Esophagus squamous epithelium (tissue), 5 donors: ENCODE results near the gene ATP2B2. TPM values are rescaled to one million over a fixed set of nuclear protein-coding genes. Genes with fewer than 3 reads are reported as not detected.

Experiments used
- DNase-seq: peaks from one replicate; lab custom pipeline; 2025; lab: John Stamatoyannopoulos, UW
- H3K27ac ChIP-seq, 4 donors: fragments of 200-600 bp; sonication (generic); one replicate each; pipeline ENCODE4 v1.5.1; 2016 to 2019; ENCODE audit warnings: mild to moderate bottlenecking in 1 of 4
- H3K27me3 ChIP-seq, 4 donors: fragments of 200-600 bp; sonication (generic); 1 replicate in 3 of 4; 2 replicates in 1 of 4; pipeline versions ENCODE4 v1.5.1 to v1.6.0; 2017 to 2021; ENCODE audit warnings: antibody characterized with exemption in 1 of 4
- H3K36me3 ChIP-seq, 3 donors: fragments of 200-600 bp; sonication (generic); one replicate each; pipeline ENCODE4 v1.5.1; 2016 to 2019
- H3K4me1 ChIP-seq, 3 donors: fragments of 200-600 bp; sonication (generic); one replicate each; pipeline ENCODE4 v1.5.1; 2017 to 2019
- H3K4me3 ChIP-seq, 4 donors: fragments of 200-600 bp; sonication (generic); 1 replicate in 3 of 4; 2 replicates in 1 of 4; pipeline ENCODE4 v1.5.1; 2016 to 2019; ENCODE audit warnings: mild to moderate bottlenecking in 2 of 4, moderate library complexity in 1 of 4
- H3K9me3 ChIP-seq, 3 donors: fragments of 200-600 bp; sonication (generic); one replicate each; pipeline ENCODE4 v1.5.1; 2016 to 2019
- POLR2A ChIP-seq, 4 donors: fragments of 450-650 bp; IDR thresholded peaks; one replicate each; pipeline ENCODE4 v1.6.1; 2017; ENCODE audit warnings: antibody characterized with exemption in 4 of 4, mild to moderate bottlenecking in 4 of 4, moderate library complexity in 3 of 4
- WGBS, 2 donors: methylation state at CpG; one replicate each; pipeline ENCODE4 v1.1.5; 2018; 5-methylcytosine and 5-hydroxymethylcytosine counted together
- intact Hi-C: fragments of 100-400 bp; cut with DNase I; formaldehyde crosslinking; loops from one replicate; pipeline ENCODE4 v1.15.0; 2022
- total RNA-seq, 4 donors: library from RNA; depleted of rRNA; stranded (reverse); fragments of >200 nt; gene quantifications; one replicate each; pipeline ENCODE4 v1.1.0, GENCODE V29; 2016
- TF ChIP-seq, protein P1 (sequence below), 6 experiments: fragments of 450-650 bp in 4 of 6; fragments of 200-600 bp in 2 of 6; sonication (generic) in 2 of 6; IDR thresholded peaks; one replicate each; pipeline ENCODE4 v1.5.1; 2016 to 2019; ENCODE audit warnings: antibody characterized with exemption in 6 of 6, mild to moderate bottlenecking in 4 of 6, moderate library complexity in 4 of 6
- donor health status: DM: yes; HTN: yes; CAD: no.

Gene ATP2B2
- total RNA-seq, 4 donors from 2014 or later: 0.31 to 0.57 (median 0.42) TPM

DNA sequence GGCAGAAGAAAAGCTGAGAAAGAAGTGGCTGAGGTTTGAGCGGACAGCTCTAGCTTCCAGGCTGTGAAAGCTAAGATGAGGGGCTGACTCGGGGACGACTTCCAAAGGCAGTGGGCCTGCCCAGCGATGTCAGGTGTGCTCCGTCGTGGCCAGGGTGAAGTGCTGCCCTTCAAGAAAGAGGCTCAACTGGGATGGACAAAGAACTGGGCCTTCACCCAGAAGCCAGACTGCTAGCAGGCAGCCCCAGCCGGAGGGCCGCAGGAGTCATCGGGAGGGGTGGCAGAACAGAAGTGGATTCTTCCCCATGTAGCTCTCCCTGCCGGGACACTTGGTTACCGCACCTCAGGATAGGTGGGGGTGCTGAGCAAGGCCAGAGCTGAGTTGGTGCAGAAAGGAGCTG, 171.3 kb downstream of the ATP2B2 start:
- no peaks in the 10 kb centered on the region for H3K4me1 ChIP-seq
- no peaks in the 10 kb centered on the region for H3K9me3 ChIP-seq
- peaks cover 0 to 53% (median 0%) of the 10 kb centered on the region in 4 donors for H3K27me3 ChIP-seq
- DNase-seq: no peak
- intact Hi-C loops: no loop called here
- no peaks in the 10 kb centered on the region for H3K36me3 ChIP-seq
- H3K27ac ChIP-seq: no peak overlapping the region
- no peak overlapping the region for H3K4me3 ChIP-seq
- WGBS, 2 donors: 81 to 90% methylated on average over 6 to 9 of the region's 11 CpGs
- TF ChIP-seq POLR2A (IDR thresholded peaks at IDR 0.05): no peak
- TF ChIP-seq, protein P1, sequence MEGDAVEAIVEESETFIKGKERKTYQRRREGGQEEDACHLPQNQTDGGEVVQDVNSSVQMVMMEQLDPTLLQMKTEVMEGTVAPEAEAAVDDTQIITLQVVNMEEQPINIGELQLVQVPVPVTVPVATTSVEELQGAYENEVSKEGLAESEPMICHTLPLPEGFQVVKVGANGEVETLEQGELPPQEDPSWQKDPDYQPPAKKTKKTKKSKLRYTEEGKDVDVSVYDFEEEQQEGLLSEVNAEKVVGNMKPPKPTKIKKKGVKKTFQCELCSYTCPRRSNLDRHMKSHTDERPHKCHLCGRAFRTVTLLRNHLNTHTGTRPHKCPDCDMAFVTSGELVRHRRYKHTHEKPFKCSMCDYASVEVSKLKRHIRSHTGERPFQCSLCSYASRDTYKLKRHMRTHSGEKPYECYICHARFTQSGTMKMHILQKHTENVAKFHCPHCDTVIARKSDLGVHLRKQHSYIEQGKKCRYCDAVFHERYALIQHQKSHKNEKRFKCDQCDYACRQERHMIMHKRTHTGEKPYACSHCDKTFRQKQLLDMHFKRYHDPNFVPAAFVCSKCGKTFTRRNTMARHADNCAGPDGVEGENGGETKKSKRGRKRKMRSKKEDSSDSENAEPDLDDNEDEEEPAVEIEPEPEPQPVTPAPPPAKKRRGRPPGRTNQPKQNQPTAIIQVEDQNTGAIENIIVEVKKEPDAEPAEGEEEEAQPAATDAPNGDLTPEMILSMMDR (IDR thresholded peaks at IDR 0.05): no peak

DNA sequence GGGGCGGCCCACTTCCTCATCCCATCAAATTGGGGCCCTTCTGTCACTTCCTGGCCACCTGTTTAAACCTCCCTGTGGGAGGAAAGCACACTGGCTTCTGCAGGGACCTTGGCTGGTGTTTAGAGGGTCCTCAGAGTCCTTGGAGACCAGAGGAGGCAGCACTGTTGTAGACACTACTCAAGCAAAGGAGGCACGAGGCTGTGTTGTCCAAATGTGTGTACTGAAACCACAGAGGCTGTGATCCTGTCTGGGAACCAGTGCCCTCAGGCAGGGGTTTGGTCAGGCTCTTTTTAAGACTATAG, 172.1 kb downstream of the ATP2B2 start:
- intact Hi-C loops: no loop called here
- Histone ChIP-seq H3K27ac (no peak overlapping the region), H3K4me1 (no peaks in the 10 kb centered on the region), H3K27me3 (peaks cover 0 to 60% (median 0%) of the 10 kb centered on the region in 4 donors), H3K36me3 (no peaks in the 10 kb centered on the region), H3K9me3 (no peaks in the 10 kb centered on the region), H3K4me3 (no peak overlapping the region)
- WGBS, 2 donors: 0 to 10% methylated on average over 1 of the region's 2 CpGs
- no peak for DNase-seq
- no peak for TF ChIP-seq POLR2A (IDR thresholded peaks at IDR 0.05)
- TF ChIP-seq, protein P1 (IDR thresholded peaks at IDR 0.05): no peak

- Histone ChIP-seq H3K9me3 (no peaks in the 10 kb centered on the region), H3K36me3 (no peaks in the 10 kb centered on the region), H3K4me3 (no peak overlapping the region), H3K4me1 (no peaks in the 10 kb centered on the region), H3K27me3 (peaks cover 0 to 65% (median 0%) of the 10 kb centered on the region in 4 donors), H3K27ac (no peak overlapping the region)
- TF ChIP-seq POLR2A (IDR thresholded peaks at IDR 0.05): no peak
- TF ChIP-seq, protein P1 (IDR thresholded peaks at IDR 0.05): no peak
- 75 to 85% methylated on average over 8 to 13 of the region's 20 CpGs for WGBS, 2 donors
- no peak for DNase-seq
- intact Hi-C loops: no loop called here
Observed at GRCh38 chr3:10332481-10333348, 172.7 kb downstream of the ATP2B2 start.

GRCh38 chr3:10331320-10331719, 174.1 kb downstream of the ATP2B2 start:
- Histone ChIP-seq H3K4me3 (no peak overlapping the region), H3K9me3 (no peaks in the 10 kb centered on the region), H3K27me3 (peaks cover 0 to 79% (median 0%) of the 10 kb centered on the region in 4 donors), H3K4me1 (no peaks in the 10 kb centered on the region), H3K27ac (no peak overlapping the region), H3K36me3 (no peaks in the 10 kb centered on the region)
- DNase-seq: no peak
- TF ChIP-seq POLR2A (IDR thresholded peaks at IDR 0.05): no peak
- TF ChIP-seq, protein P1 (IDR thresholded peaks at IDR 0.05): no peak
- 76 to 77% methylated on average over 8 of the region's 8 CpGs for WGBS, 2 donors
- intact Hi-C loops: no loop called here

DNA sequence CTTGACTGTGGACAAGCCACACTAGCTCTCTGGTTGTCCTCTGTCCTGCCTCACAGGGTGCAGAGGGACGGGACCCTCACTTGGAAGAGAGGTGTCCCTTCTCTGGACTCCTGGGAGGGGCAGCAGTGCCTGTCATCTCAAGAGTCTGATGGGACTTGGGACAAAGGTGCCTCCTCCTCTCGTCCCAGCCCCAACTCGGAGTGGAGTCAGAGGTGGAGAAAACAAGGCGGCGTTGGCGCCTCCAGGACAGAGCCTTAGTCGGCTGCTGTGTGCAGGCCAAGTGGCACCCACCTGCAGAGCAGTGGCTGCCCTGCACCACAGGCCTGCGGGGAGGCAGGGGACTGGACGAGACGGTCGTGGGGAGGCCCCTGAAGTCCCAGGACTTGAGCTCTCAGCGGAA, 175.1 kb downstream of the ATP2B2 start:
- no peak for DNase-seq
- 60% methylated on average over 1 of the region's 12 CpGs; no CpG with 5 or more reads in 1 of the 2 donors for WGBS, 2 donors
- Histone ChIP-seq H3K27me3 (peaks cover 0 to 78% (median 0%) of the 10 kb centered on the region in 4 donors), H3K36me3 (no peaks in the 10 kb centered on the region), H3K27ac (no peak overlapping the region), H3K9me3 (no peaks in the 10 kb centered on the region), H3K4me1 (no peaks in the 10 kb centered on the region), H3K4me3 (no peak overlapping the region)
- TF ChIP-seq, protein P1 (IDR thresholded peaks at IDR 0.05): no peak
- TF ChIP-seq POLR2A (IDR thresholded peaks at IDR 0.05): no peak
- intact Hi-C loops: no loop called here
